Frontal cortex (tissue), 1 donor: ENCODE data around the gene WDR47. TPM values are rescaled to one million over a fixed set of nuclear protein-coding genes. Genes with fewer than 3 reads are reported as not detected.

Experiments used
- small RNA-seq: library from RNA; depleted of rRNA; stranded (forward); fragments of <200 nt; gene quantifications from one replicate; pipeline ENCODE3, GENCODE V24; 2014
- total RNA-seq: library from RNA; depleted of rRNA; stranded (reverse); fragments of >200 nt; gene quantifications from one replicate; pipeline ENCODE4 v1.2.3, GENCODE V29; 2014

Gene WDR47
- total RNA-seq, 1 donor from 2014 or later = 277 TPM

Small RNA genes lying within 50 kb of the gene (small RNA-seq; reads per million reads assigned to genes)
- gene BX679664.1 (not detected), gene BX679664.2 (not detected)

Other genes starting within 250 kb of the WDR47 start
- 5.3 TPM for gene AKNAD1, start 185.0 kb downstream of the WDR47 start, total RNA-seq
- gene GPSM2, start 165.1 kb downstream of the WDR47 start, total RNA-seq = 64.8 TPM
- 28.1 TPM for gene CLCC1, start 78.6 kb downstream of the WDR47 start, total RNA-seq
- 74.6 TPM for gene TAF13, start 33.9 kb upstream of the WDR47 start, total RNA-seq
- gene TMEM167B, start 48.7 kb upstream of the WDR47 start, total RNA-seq = 44.4 TPM
- gene ELAPOR1, start 72.0 kb upstream of the WDR47 start, total RNA-seq = 15.9 TPM
- 162 TPM for gene SARS1, start 171.8 kb upstream of the WDR47 start, total RNA-seq
- 27.3 TPM for gene CELSR2, start 207.4 kb upstream of the WDR47 start, total RNA-seq
- gene PSRC1, start 241.0 kb upstream of the WDR47 start, total RNA-seq = 7.7 TPM